ENCODE data around the gene RAMP1. TPM values are rescaled to one million over a fixed set of nuclear protein-coding genes. Genes with fewer than 3 reads are reported as not detected.

Gene RAMP1
- total and polyA plus RNA-seq, 2 donors (not counting 1 experiment from before 2014, with no cell fraction given) = 3.3 to 16.0 TPM

- Histone ChIP-seq H3K9ac (ENCODE audit: insufficient read depth, low read length) (no peak overlapping the region), H3K27ac (ENCODE audit: insufficient read depth, low read length) (no peak overlapping the region), H4K20me1 (ENCODE audit: control insufficient read depth, extremely low read depth, insufficient read depth, low read length) (no peaks in the 10 kb centered on the region), H3K4me3 (replicated peaks in 1 of 4; ENCODE audit: control extremely low read depth in 1 of 4, insufficient read depth in 1 of 4, low read depth in 3 of 4, low read length in 4 of 4) (no peak overlapping the region), H2AFZ (ENCODE audit: low read length) (no peak overlapping the region), H3K27me3 (ENCODE audit: control insufficient read depth, insufficient read depth, low read length) (no peaks in the 10 kb centered on the region), H3K79me2 (ENCODE audit: control insufficient read depth, insufficient read depth, low read length) (no peaks in the 10 kb centered on the region), H3K4me2 (ENCODE audit: extremely low read depth, insufficient read depth, low read length) (no peak overlapping the region), H3K36me3 (ENCODE audit: control insufficient read depth, insufficient read depth, low read length) (no peaks in the 10 kb centered on the region), H3K9me3 (ENCODE audit: control insufficient read depth, insufficient read depth, low read depth, low read length) (no peaks in the 10 kb centered on the region), H3K4me1 (ENCODE audit: control insufficient read depth, extremely low read depth, insufficient read depth, low read length) (no peaks in the 10 kb centered on the region)
- TF ChIP-seq CTCF (conservative IDR thresholded peaks at IDR 0.05 in 1 of 2, IDR thresholded peaks at IDR 0.05 in 1 of 2; ENCODE audit: low read depth in 1 of 2, low read length in 2 of 2) (no peak), EZH2 (IDR thresholded peaks at IDR 0.05; ENCODE audit: low read length, missing control alignments) (no peak)
- no peak for DNase-seq (ENCODE audit: low read depth in 2 of 2)
These were observed 35.9 kb upstream of the RAMP1 start for GRCh38 chr2:237823544-237823943.

GRCh38 chr2:237824085-237824484 lies 35.3 kb upstream of the RAMP1 start:
- no peaks in the 10 kb centered on the region for H3K79me2 ChIP-seq (ENCODE audit: control insufficient read depth, insufficient read depth, low read length)
- no peak for TF ChIP-seq EZH2 (IDR thresholded peaks at IDR 0.05; ENCODE audit: low read length, missing control alignments)
- no peak for TF ChIP-seq CTCF (conservative IDR thresholded peaks at IDR 0.05 in 1 of 2, IDR thresholded peaks at IDR 0.05 in 1 of 2; ENCODE audit: low read depth in 1 of 2, low read length in 2 of 2)
- H2AFZ ChIP-seq (ENCODE audit: low read length) = no peak overlapping the region
- H3K4me2 ChIP-seq (ENCODE audit: extremely low read depth, insufficient read depth, low read length) = no peak overlapping the region
- H3K4me3 ChIP-seq (replicated peaks in 1 of 4; ENCODE audit: control extremely low read depth in 1 of 4, insufficient read depth in 1 of 4, low read depth in 3 of 4, low read length in 4 of 4) = no peak overlapping the region
- no peak overlapping the region for H3K27ac ChIP-seq (ENCODE audit: insufficient read depth, low read length)
- no peak for DNase-seq (ENCODE audit: low read depth in 2 of 2)
- no peaks in the 10 kb centered on the region for H3K9me3 ChIP-seq (ENCODE audit: control insufficient read depth, insufficient read depth, low read depth, low read length)
- H3K36me3 ChIP-seq (ENCODE audit: control insufficient read depth, insufficient read depth, low read length) = no peaks in the 10 kb centered on the region
- H3K27me3 ChIP-seq (ENCODE audit: control insufficient read depth, insufficient read depth, low read length) = no peaks in the 10 kb centered on the region
- no peak overlapping the region for H3K9ac ChIP-seq (ENCODE audit: insufficient read depth, low read length)
- no peaks in the 10 kb centered on the region for H3K4me1 ChIP-seq (ENCODE audit: control insufficient read depth, extremely low read depth, insufficient read depth, low read length)
- no peaks in the 10 kb centered on the region for H4K20me1 ChIP-seq (ENCODE audit: control insufficient read depth, extremely low read depth, insufficient read depth, low read length)

- Histone ChIP-seq H3K27me3 (ENCODE audit: control insufficient read depth, insufficient read depth, low read length) (no peaks in the 10 kb centered on the region), H3K4me1 (ENCODE audit: control insufficient read depth, extremely low read depth, insufficient read depth, low read length) (no peaks in the 10 kb centered on the region), H3K4me2 (ENCODE audit: extremely low read depth, insufficient read depth, low read length) (no peak overlapping the region), H3K4me3 (replicated peaks in 1 of 4; ENCODE audit: control extremely low read depth in 1 of 4, insufficient read depth in 1 of 4, low read depth in 3 of 4, low read length in 4 of 4) (no peak overlapping the region), H3K9me3 (ENCODE audit: control insufficient read depth, insufficient read depth, low read depth, low read length) (no peaks in the 10 kb centered on the region), H3K36me3 (ENCODE audit: control insufficient read depth, insufficient read depth, low read length) (no peaks in the 10 kb centered on the region), H3K79me2 (ENCODE audit: control insufficient read depth, insufficient read depth, low read length) (no peaks in the 10 kb centered on the region), H2AFZ (ENCODE audit: low read length) (no peak overlapping the region), H3K27ac (ENCODE audit: insufficient read depth, low read length) (no peak overlapping the region), H4K20me1 (ENCODE audit: control insufficient read depth, extremely low read depth, insufficient read depth, low read length) (no peaks in the 10 kb centered on the region), H3K9ac (ENCODE audit: insufficient read depth, low read length) (no peak overlapping the region)
- TF ChIP-seq CTCF (conservative IDR thresholded peaks at IDR 0.05 in 1 of 2, IDR thresholded peaks at IDR 0.05 in 1 of 2; ENCODE audit: low read depth in 1 of 2, low read length in 2 of 2) = no peak
- TF ChIP-seq EZH2 (IDR thresholded peaks at IDR 0.05; ENCODE audit: low read length, missing control alignments) = no peak
- DNase-seq (ENCODE audit: low read depth in 2 of 2) = no peak
These were observed 31.9 kb upstream of the RAMP1 start for GRCh38 chr2:237827421-237827987.

Data from fibroblast of lung (primary cell).